PC-9 (cell line): Measurements from ENCODE around the gene MTFMT. TPM values are rescaled to one million over a fixed set of nuclear protein-coding genes. Genes with fewer than 3 reads are reported as not detected.
"Not testable (repeated sequence)": the region's sequence is repeated elsewhere in the genome, so short reads cannot be mapped to it uniquely, and the experiment has no call there.

Experiments
- BruUV-seq: library from RNA; stranded (reverse); fragments of 400-500 nt; replicated peaks from 2 replicates; lab custom pipeline; 2021; lab: Mats Ljungman, UMichigan
- CTCF ChIA-PET: fragments of 300-600 bp; sonication (Branson Sonifier 250); formaldehyde crosslinking; loops from one replicate; lab custom pipeline; 2022; ENCODE audit warnings: antibody characterized with exemption; lab: Charles Lee
- POLR2A ChIA-PET: fragments of 300-600 bp; sonication (Branson Sonifier 250); formaldehyde crosslinking; loops from one replicate; lab custom pipeline; 2022; ENCODE audit warnings: antibody characterized with exemption; ENCODE audit not compliant: unreplicated experiment; lab: Charles Lee
- DNase-seq, 2 experiments: peaks; one replicate each; pipeline versions ENCODE4 v3.0.0 to v3.0.0-alpha.2; 2015 to 2022; ENCODE audit warnings: mixed read lengths in 1 of 2
- H2AFZ ChIP-seq: fragments of 200-600 bp; sonication (generic); 2 replicates; pipeline ENCODE4 v1.8.1; 2017; ENCODE audit warnings: antibody characterized with exemption
- H3F3A ChIP-seq: fragments of 200-600 bp; sonication (generic); 2 replicates; pipeline ENCODE4 v1.8.1; 2017; ENCODE audit warnings: antibody characterized with exemption, mild to moderate bottlenecking, low read depth; ENCODE audit not compliant: insufficient read depth
- H3K27ac ChIP-seq: fragments of 200-600 bp; sonication (generic); 2 replicates; pipeline ENCODE4 v1.6.1; 2016; ENCODE audit warnings: mixed run types
- H3K27me3 ChIP-seq: fragments of 200-600 bp; sonication (generic); 2 replicates; pipeline ENCODE4 v1.6.1; 2016; ENCODE audit warnings: low read depth, mixed run types; ENCODE audit not compliant: insufficient read depth
- H3K36me3 ChIP-seq: fragments of 200-600 bp; sonication (generic); 2 replicates; pipeline ENCODE4 v1.6.1; 2016; ENCODE audit warnings: low read depth, mixed run types
- H3K4me1 ChIP-seq: fragments of 200-600 bp; sonication (generic); replicated peaks from 2 replicates; pipeline ENCODE4 v1.6.1; 2016; ENCODE audit warnings: mixed run types; ENCODE audit not compliant: insufficient read depth
- H3K4me2 ChIP-seq: fragments of 200-600 bp; sonication (generic); 2 replicates; pipeline ENCODE4 v1.6.1; 2017; ENCODE audit warnings: mixed run types
- H3K4me3 ChIP-seq: fragments of 200-600 bp; sonication (generic); 2 replicates; pipeline ENCODE4 v1.6.1; 2016; ENCODE audit warnings: mixed run types
- H3K79me2 ChIP-seq: fragments of 200-600 bp; sonication (generic); 2 replicates; pipeline ENCODE4 v1.6.1; 2017; ENCODE audit warnings: low read depth, mixed run types
- H3K9me2 ChIP-seq: fragments of 200-600 bp; sonication (generic); 2 replicates; pipeline ENCODE4 v1.8.1; 2017; ENCODE audit warnings: mild to moderate bottlenecking; ENCODE audit not compliant: insufficient read depth
- H3K9me3 ChIP-seq: fragments of 200-600 bp; sonication (generic); 2 replicates; pipeline ENCODE4 v1.8.1; 2016; ENCODE audit warnings: low read depth; ENCODE audit not compliant: insufficient read depth
- H4K20me1 ChIP-seq: fragments of 200-600 bp; sonication (generic); 2 replicates; pipeline ENCODE4 v1.8.1; 2017; ENCODE audit not compliant: insufficient read depth
- CTCF ChIP-seq: fragments of 200-600 bp; sonication (generic); conservative IDR thresholded peaks from 2 replicates; pipeline ENCODE4 v1.6.1; 2017; ENCODE audit warnings: mixed run types, antibody characterized with exemption, mild to moderate bottlenecking, moderate library complexity
- EZH2 ChIP-seq: fragments of 200-600 bp; sonication (generic); IDR thresholded peaks from 2 replicates; pipeline ENCODE4 v1.8.0; 2017; ENCODE audit warnings: antibody characterized with exemption, low read depth
- intact Hi-C: fragments of 100-400 bp; cut with micrococcal nuclease; formaldehyde crosslinking; loops from one replicate; pipeline ENCODE4 v1.10.0; 2022; ENCODE audit not compliant: unreplicated experiment
- total RNA-seq: library from RNA; stranded (reverse); gene quantifications from 2 replicates; pipeline ENCODE4 v1.2.3, GENCODE V29; 2021

Gene MTFMT
- total RNA-seq, 1 experiment from 2014 or later = 16.0 TPM

- no TSS peak for BruUV-seq
- Histone ChIP-seq H3K4me2 (no peak within 1 kb of the TSS), H3K27me3 (no peaks in the 10 kb centered on the region), H3K27ac (no peak within 1 kb of the TSS), H3K9me2 (no peaks in the 10 kb centered on the region), H3F3A (no peaks in the 10 kb centered on the region), H3K4me1 (no peaks in the 10 kb centered on the region), H3K4me3 (no peak within 1 kb of the TSS), H3K36me3 (no peaks in the 10 kb centered on the region), H3K79me2 (no peaks in the 10 kb centered on the region), H2AFZ (no peak within 1 kb of the TSS), H3K9me3 (no peaks in the 10 kb centered on the region), H4K20me1 (no peaks in the 10 kb centered on the region)
- TF ChIP-seq EZH2 = no peak
- intact Hi-C loops = no loop called here
- DNase-seq = no peak
- ChIA-PET POLR2A (no interaction called here), CTCF (interaction anchor here (0.6 to 0.7 kb wide), 2 partner anchors 22 to 24 kb away, joined by 3 read pairs; no protein-coding TSS in a partner anchor)
These were observed 47.2 kb upstream of the MTFMT start, which contains the start of gene KBTBD13 for GRCh38 chr15:65076486-65077290. Gene KBTBD13 (plus strand): TSS chr15:65076746. CDS start chr15:65076816, 70 bp downstream.

GRCh38 chr15:65075607-65076395, 46.4 kb upstream of the MTFMT start:
- H3K9me2 ChIP-seq, H4K20me1 ChIP-seq, H3F3A ChIP-seq, H3K36me3 ChIP-seq, H3K9me3 ChIP-seq, H3K27me3 ChIP-seq, H3K4me1 ChIP-seq, H3K27ac ChIP-seq, H3K4me3 ChIP-seq, POLR2A ChIA-PET, H3K79me2 ChIP-seq, H2AFZ ChIP-seq, intact Hi-C loops, H3K4me2 ChIP-seq, BruUV-seq, DNase-seq: not testable (repeated sequence)
- CTCF ChIA-PET = interaction anchor here (0.6 to 0.7 kb wide), 2 partner anchors 21 to 23 kb away, joined by 3 read pairs; no protein-coding TSS in a partner anchor

DNA sequence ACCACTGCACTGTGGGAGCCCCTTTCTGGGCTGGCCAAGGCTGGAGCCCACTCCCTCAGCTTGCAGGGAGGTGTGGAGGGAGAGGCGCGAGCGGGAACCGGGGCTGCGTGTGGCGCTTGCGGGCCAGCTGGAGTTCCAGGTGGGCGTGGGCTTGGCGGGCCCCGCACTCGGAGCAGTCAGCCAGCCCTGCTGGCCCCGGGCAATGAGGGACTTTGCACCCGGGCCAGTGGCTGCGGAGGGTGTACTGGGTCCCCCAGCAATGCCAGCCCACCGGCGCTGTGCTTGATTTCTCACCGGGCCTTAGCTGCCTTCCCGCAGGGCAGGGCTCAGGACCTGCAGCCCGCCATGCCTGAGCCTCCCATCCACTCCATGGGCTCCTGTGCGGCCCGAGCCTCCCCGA, 45.5 kb upstream of the MTFMT start:
- H2AFZ ChIP-seq, DNase-seq, H3K4me1 ChIP-seq, H3K9me2 ChIP-seq, H3F3A ChIP-seq, BruUV-seq, POLR2A ChIA-PET, H4K20me1 ChIP-seq, CTCF ChIA-PET, H3K27me3 ChIP-seq, H3K4me2 ChIP-seq, intact Hi-C loops, H3K9me3 ChIP-seq, H3K79me2 ChIP-seq, H3K4me3 ChIP-seq, H3K27ac ChIP-seq, H3K36me3 ChIP-seq: not testable (repeated sequence)

DNA sequence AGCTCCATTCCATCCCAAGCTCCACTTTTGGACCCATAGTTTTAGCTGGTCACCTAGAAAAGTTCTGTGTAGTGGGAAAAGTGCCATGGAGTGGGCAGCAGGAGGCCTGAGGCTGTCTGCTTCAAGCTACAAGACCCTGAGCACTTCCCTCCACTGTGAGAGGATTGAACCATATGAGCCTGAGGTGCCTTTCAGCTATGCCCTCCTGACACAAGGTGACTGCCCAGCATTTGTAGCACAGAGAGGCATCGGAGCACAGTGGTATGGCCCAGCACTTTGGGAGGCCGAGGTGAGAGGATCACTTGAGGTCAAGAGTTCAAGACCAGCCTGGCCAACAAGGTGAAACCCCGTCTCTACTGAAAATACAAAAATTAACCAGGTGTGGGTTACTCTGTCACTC, 43.2 kb upstream of the MTFMT start:
- Histone ChIP-seq H4K20me1 (no peaks in the 10 kb centered on the region), H3F3A (no peaks in the 10 kb centered on the region), H3K9me3 (no peaks in the 10 kb centered on the region), H3K4me2 (no peak overlapping the region), H3K9me2 (no peaks in the 10 kb centered on the region), H3K27ac (no peak overlapping the region), H3K79me2 (no peaks in the 10 kb centered on the region), H2AFZ (no peak overlapping the region), H3K4me1 (no peaks in the 10 kb centered on the region), H3K4me3 (no peak overlapping the region), H3K27me3 (no peaks in the 10 kb centered on the region), H3K36me3 (no peaks in the 10 kb centered on the region)
- no TSS peak for BruUV-seq
- no peak for DNase-seq
- ChIA-PET CTCF (no interaction called here), POLR2A (no interaction called here)
- TF ChIP-seq EZH2 (no peak), CTCF (no peak)
- intact Hi-C loops = no loop called here
